Naive thymus-derived CD4-positive, alpha-beta T cell (primary cell): ENCODE measurements around the gene DOCK2. TPM values are rescaled to one million over a fixed set of nuclear protein-coding genes. Genes with fewer than 3 reads are reported as not detected.
A peak's percentile ranks its signal among the peaks of the same experiment; 100 is the strongest.

Experiments used
- ATAC-seq: fragments of 150-1000 bp; cut with Tn5 transposase; 2 replicates; pipeline ENCODE4 v1.10.0; 2021; ENCODE audit warnings: mild to moderate bottlenecking, moderate library complexity
- CTCF ChIA-PET: fragments of 350-600 bp; sonication (Branson Sonifier 250); formaldehyde crosslinking; loops from one replicate; lab custom pipeline; 2021; ENCODE audit warnings: antibody characterized with exemption; lab: Charles Lee
- POLR2A ChIA-PET: fragments of 350-600 bp; sonication (Branson Sonifier 250); formaldehyde crosslinking; loops from one replicate; lab custom pipeline; 2021; ENCODE audit warnings: antibody characterized with exemption, inconsistent platforms; lab: Charles Lee
- DNase-seq, 9 donors: peaks; one replicate each; pipeline versions ENCODE4 v3.0.0 to v3.0.0-alpha.2; 2020 to 2022; ENCODE audit warnings: mixed read lengths in 1 of 9
- H3K27ac ChIP-seq: one replicate; pipeline ENCODE4 v1.7.0; 2013; ENCODE audit warnings: mild to moderate bottlenecking, low read depth, low read length, moderate library complexity
- H3K27me3 ChIP-seq, 2 donors: one replicate each; pipeline ENCODE4 v1.7.0; 2013; ENCODE audit warnings: low read length in 2 of 2, mild to moderate bottlenecking in 2 of 2, moderate library complexity in 2 of 2; ENCODE audit not compliant: control insufficient read depth in 2 of 2, insufficient read depth in 2 of 2
- H3K36me3 ChIP-seq, 3 experiments: 1 replicate in 2 of 3; 2 replicates in 1 of 3; pipeline ENCODE4 v1.7.0; 2013; ENCODE audit warnings: low read length in 3 of 3, mild to moderate bottlenecking in 3 of 3, moderate library complexity in 1 of 3; ENCODE audit not compliant: insufficient read depth in 3 of 3, control insufficient read depth in 2 of 3
- H3K4me1 ChIP-seq, 2 donors: one replicate each; pipeline ENCODE4 v1.7.0; 2013; ENCODE audit warnings: low read length in 2 of 2, mild to moderate bottlenecking in 2 of 2, moderate library complexity in 1 of 2; ENCODE audit not compliant: control insufficient read depth in 2 of 2, insufficient read depth in 2 of 2
- H3K4me3 ChIP-seq: 2 replicates; pipeline ENCODE4 v1.7.0; 2013; ENCODE audit warnings: mild to moderate bottlenecking, low read length
- H3K9me3 ChIP-seq, 3 experiments: 1 replicate in 2 of 3; 2 replicates in 1 of 3; pipeline ENCODE4 v1.7.0; 2013; ENCODE audit warnings: low read length in 3 of 3; ENCODE audit not compliant: control insufficient read depth in 2 of 3
- H3K27ac Mint-ChIP-seq, 9 donors: one replicate each; pipeline ENCODE4 v1.8.0; 2020 to 2022; ENCODE audit warnings: mixed read lengths in 9 of 9, mild to moderate bottlenecking in 8 of 9, moderate library complexity in 5 of 9, inconsistent platforms in 2 of 9
- H3K27me3 Mint-ChIP-seq, 5 donors: one replicate each; pipeline ENCODE4 v1.8.0; 2021 to 2022; ENCODE audit warnings: mixed read lengths in 5 of 5, mild to moderate bottlenecking in 1 of 5
- H3K36me3 Mint-ChIP-seq, 5 donors: one replicate each; pipeline ENCODE4 v1.8.0; 2020 to 2022; ENCODE audit warnings: mixed read lengths in 5 of 5, mild to moderate bottlenecking in 3 of 5, inconsistent platforms in 1 of 5
- H3K4me1 Mint-ChIP-seq, 7 donors: one replicate each; pipeline ENCODE4 v1.8.0; 2020 to 2022; ENCODE audit warnings: mixed read lengths in 7 of 7, mild to moderate bottlenecking in 3 of 7, inconsistent platforms in 1 of 7
- H3K4me3 Mint-ChIP-seq, 10 donors: one replicate each; pipeline ENCODE4 v1.8.0; 2020 to 2022; ENCODE audit warnings: mild to moderate bottlenecking in 10 of 10, mixed read lengths in 10 of 10, moderate library complexity in 6 of 10, inconsistent platforms in 2 of 10
- H3K9me3 Mint-ChIP-seq, 11 donors: one replicate each; pipeline ENCODE4 v1.8.0; 2020 to 2022; ENCODE audit warnings: mixed read lengths in 11 of 11, mild to moderate bottlenecking in 4 of 11, inconsistent platforms in 1 of 11, moderate library complexity in 1 of 11
- intact Hi-C, 2 donors: fragments of 100-400 bp; cut with micrococcal nuclease; formaldehyde crosslinking; loops; one replicate each; pipeline ENCODE4 v1.15.1; 2023
- polyA plus RNA-seq, 2 donors: library from polyadenylated mRNA; unstranded; fragments of 300-500 nt; fragmentation: Illumina TruSeq; gene quantifications; one replicate each; pipeline ENCODE4 v1.2.3, GENCODE V29; 2021
- total RNA-seq, 6 experiments: library from RNA in 5 of 6; stranded (reverse) in 5 of 6; gene quantifications; 1 replicate in 5 of 6; 2 replicates in 1 of 6; pipeline ENCODE4 v1.2.3 and lab custom pipeline; 2021 to 2026

Gene DOCK2
- total and polyA plus RNA-seq, 7 experiments from 2014 or later: 63.7 to 345 (median 202) TPM

- peaks cover 0 to 4% (median 0%) of the 10 kb centered on the region in 11 donors for H3K9me3 Mint-ChIP-seq
- H3K4me1 ChIP-seq: no peaks in the 10 kb centered on the region
- H3K27ac Mint-ChIP-seq: peak overlapping the region in 1 of 9 donors; percentile 10
- H3K36me3 Mint-ChIP-seq: peaks cover 6 to 34% (median 25%) of the 10 kb centered on the region in 5 donors
- intact Hi-C loops: no loop called here
- H3K27me3 Mint-ChIP-seq: no peaks in the 10 kb centered on the region
- CTCF ChIA-PET: no interaction called here
- POLR2A ChIA-PET: no interaction called here
- H3K27me3 ChIP-seq: no peaks in the 10 kb centered on the region
- no peak overlapping the region for H3K27ac ChIP-seq
- DNase-seq: no peak
- no peak for ATAC-seq
- peaks cover 0 to 13% (median 0%) of the 10 kb centered on the region in 3 experiments for H3K36me3 ChIP-seq
- H3K9me3 ChIP-seq: no peaks in the 10 kb centered on the region
- no peak overlapping the region for H3K4me3 Mint-ChIP-seq
- H3K4me1 Mint-ChIP-seq: peaks cover 13 to 25% (median 19%) of the 10 kb centered on the region in 7 donors
- no peak overlapping the region for H3K4me3 ChIP-seq
Observed at GRCh38 chr5:169904059-169904458, 267.0 kb downstream of the DOCK2 start.

GRCh38 chr5:169904508-169904907 lies 267.4 kb downstream of the DOCK2 start:
- Mint-ChIP-seq H3K4me1 (peaks cover 10 to 23% (median 19%) of the 10 kb centered on the region in 7 donors), H3K4me3 (no peak overlapping the region), H3K36me3 (peaks cover 6 to 36% (median 20%) of the 10 kb centered on the region in 5 donors), H3K27ac (peak overlapping the region in 1 of 9 donors; percentile 10), H3K9me3 (peaks cover 0 to 4% (median 0%) of the 10 kb centered on the region in 11 donors), H3K27me3 (no peaks in the 10 kb centered on the region)
- Histone ChIP-seq H3K4me3 (no peak overlapping the region), H3K4me1 (no peaks in the 10 kb centered on the region), H3K27ac (no peak overlapping the region), H3K36me3 (peaks cover 0 to 9% (median 0%) of the 10 kb centered on the region in 3 experiments), H3K9me3 (no peaks in the 10 kb centered on the region), H3K27me3 (no peaks in the 10 kb centered on the region)
- DNase-seq (no peak), ATAC-seq (no peak)
- intact Hi-C loops: no loop called here
- POLR2A ChIA-PET: no interaction called here
- CTCF ChIA-PET: no interaction called here

- no peak overlapping the region for H3K4me3 Mint-ChIP-seq
- DNase-seq: no peak
- POLR2A ChIA-PET: no interaction called here
- H3K9me3 Mint-ChIP-seq: peaks cover 0 to 4% (median 0%) of the 10 kb centered on the region in 11 donors
- no peak for ATAC-seq
- no peaks in the 10 kb centered on the region for H3K27me3 ChIP-seq
- peaks cover 0 to 7% (median 0%) of the 10 kb centered on the region in 3 experiments for H3K36me3 ChIP-seq
- H3K4me1 Mint-ChIP-seq: peaks cover 7 to 20% (median 17%) of the 10 kb centered on the region in 7 donors
- no peak overlapping the region for H3K27ac ChIP-seq
- H3K27ac Mint-ChIP-seq: peak overlapping the region in 3 of 9 donors; percentile 10 to 53 (median 51)
- peaks cover 6 to 37% (median 15%) of the 10 kb centered on the region in 5 donors for H3K36me3 Mint-ChIP-seq
- H3K4me1 ChIP-seq: no peaks in the 10 kb centered on the region
- H3K27me3 Mint-ChIP-seq: no peaks in the 10 kb centered on the region
- CTCF ChIA-PET: no interaction called here
- H3K9me3 ChIP-seq: no peaks in the 10 kb centered on the region
- H3K4me3 ChIP-seq: no peak overlapping the region
- intact Hi-C loops: no loop called here
Observed at GRCh38 chr5:169905017-169905416, 267.9 kb downstream of the DOCK2 start.

GRCh38 chr5:169906745-169907649 lies 269.9 kb downstream of the DOCK2 start:
- peak overlapping the region in 1 of 9 donors; percentile 5 for H3K27ac Mint-ChIP-seq
- DNase-seq (no peak), ATAC-seq (no peak)
- POLR2A ChIA-PET: no interaction called here
- peaks cover 0 to 10% (median 6%) of the 10 kb centered on the region in 7 donors for H3K4me1 Mint-ChIP-seq
- peaks cover 0 to 30% (median 2%) of the 10 kb centered on the region in 5 donors for H3K36me3 Mint-ChIP-seq
- Histone ChIP-seq H3K9me3 (no peaks in the 10 kb centered on the region), H3K4me3 (no peak overlapping the region), H3K27ac (no peak overlapping the region), H3K4me1 (no peaks in the 10 kb centered on the region), H3K36me3 (peaks cover 0 to 2% (median 0%) of the 10 kb centered on the region in 3 experiments), H3K27me3 (no peaks in the 10 kb centered on the region)
- no peak overlapping the region for H3K4me3 Mint-ChIP-seq
- intact Hi-C loops: no loop called here
- no peaks in the 10 kb centered on the region for H3K9me3 Mint-ChIP-seq
- CTCF ChIA-PET: interaction anchor here (0.7 kb wide), 1 partner anchor 9 kb away, joined by 3 read pairs; no protein-coding TSS in a partner anchor
- no peaks in the 10 kb centered on the region for H3K27me3 Mint-ChIP-seq

GRCh38 chr5:169908864-169909263 lies 271.8 kb downstream of the DOCK2 start:
- no peaks in the 10 kb centered on the region for H3K9me3 Mint-ChIP-seq
- DNase-seq (no peak), ATAC-seq (no peak)
- Histone ChIP-seq H3K27me3 (no peaks in the 10 kb centered on the region), H3K4me3 (no peak overlapping the region), H3K27ac (no peak overlapping the region), H3K36me3 (no peaks in the 10 kb centered on the region), H3K4me1 (no peaks in the 10 kb centered on the region), H3K9me3 (no peaks in the 10 kb centered on the region)
- POLR2A ChIA-PET: no interaction called here
- intact Hi-C loops: no loop called here
- no peaks in the 10 kb centered on the region for H3K27me3 Mint-ChIP-seq
- H3K36me3 Mint-ChIP-seq: peaks cover 0 to 36% (median 5%) of the 10 kb centered on the region in 5 donors
- peak overlapping the region in 1 of 9 donors; percentile 47 for H3K27ac Mint-ChIP-seq
- CTCF ChIA-PET: no interaction called here
- H3K4me1 Mint-ChIP-seq: peaks cover under 1 to 10% (median 6%) of the 10 kb centered on the region in 7 donors
- H3K4me3 Mint-ChIP-seq: no peak overlapping the region

GRCh38 chr5:169909945-169910344 lies 272.9 kb downstream of the DOCK2 start:
- Histone ChIP-seq H3K4me1 (no peaks in the 10 kb centered on the region), H3K27me3 (no peaks in the 10 kb centered on the region), H3K27ac (no peak overlapping the region), H3K36me3 (no peaks in the 10 kb centered on the region), H3K4me3 (no peak overlapping the region), H3K9me3 (no peaks in the 10 kb centered on the region)
- H3K27me3 Mint-ChIP-seq: no peaks in the 10 kb centered on the region
- H3K9me3 Mint-ChIP-seq: no peaks in the 10 kb centered on the region
- ChIA-PET POLR2A (no interaction called here), CTCF (no interaction called here)
- H3K36me3 Mint-ChIP-seq: peaks cover 0 to 46% (median 7%) of the 10 kb centered on the region in 5 donors
- no peak overlapping the region for H3K27ac Mint-ChIP-seq
- no peak overlapping the region for H3K4me3 Mint-ChIP-seq
- intact Hi-C loops: no loop called here
- H3K4me1 Mint-ChIP-seq: peaks cover 5 to 10% (median 9%) of the 10 kb centered on the region in 7 donors
- ATAC-seq (no peak), DNase-seq (no peak)
